T-helper 17 cell (primary cell): ENCODE measurements around the gene CDH16. TPM values are rescaled to one million over a fixed set of nuclear protein-coding genes. Genes with fewer than 3 reads are reported as not detected.

Source experiments
- ATAC-seq: fragments of 150-1000 bp; cut with Tn5 transposase; 2 replicates; pipeline ENCODE4 v1.10.0; 2021; ENCODE audit warnings: mild to moderate bottlenecking, moderate library complexity
- DNase-seq, 3 donors: peaks; one replicate each; pipeline versions ENCODE4 v3.0.0 to v3.0.0-alpha.2; 2020 to 2021
- H3K9me3 ChIP-seq: one replicate; pipeline ENCODE4 v1.7.0; 2013; ENCODE audit warnings: low read length, mild to moderate bottlenecking; ENCODE audit not compliant: control insufficient read depth, poor library complexity, severe bottlenecking
- H3K27ac Mint-ChIP-seq: one replicate; pipeline ENCODE4 v1.8.0; 2022; ENCODE audit warnings: mild to moderate bottlenecking, moderate library complexity, mixed read lengths
- H3K27me3 Mint-ChIP-seq: one replicate; pipeline ENCODE4 v1.8.0; 2022; ENCODE audit warnings: mixed read lengths
- H3K36me3 Mint-ChIP-seq: one replicate; pipeline ENCODE4 v1.8.0; 2022; ENCODE audit warnings: low read depth, mixed read lengths
- H3K4me1 Mint-ChIP-seq: one replicate; pipeline ENCODE4 v1.8.0; 2022; ENCODE audit warnings: mild to moderate bottlenecking, mixed read lengths
- H3K4me3 Mint-ChIP-seq: one replicate; pipeline ENCODE4 v1.8.0; 2022; ENCODE audit warnings: mild to moderate bottlenecking, moderate library complexity, mixed read lengths
- total RNA-seq, 4 donors: library from RNA in 2 of 4; stranded (reverse) in 2 of 4; gene quantifications; one replicate each; pipeline ENCODE4 v1.2.3 and lab custom pipeline; 2022 to 2026

Gene CDH16
- total RNA-seq, 2 donors from 2014 or later = not detected

- no peak overlapping the region for H3K4me3 Mint-ChIP-seq
- H3K27ac Mint-ChIP-seq = no peak overlapping the region
- ATAC-seq = no peak
- peaks cover 4% of the 10 kb centered on the region for H3K27me3 Mint-ChIP-seq
- H3K9me3 ChIP-seq = no peaks in the 10 kb centered on the region
- H3K36me3 Mint-ChIP-seq = no peaks in the 10 kb centered on the region
- DNase-seq = no peak
- peaks cover 8% of the 10 kb centered on the region for H3K4me1 Mint-ChIP-seq
These were observed 9.7 kb downstream of the CDH16 start for GRCh38 chr16:66908762-66909559.

DNA sequence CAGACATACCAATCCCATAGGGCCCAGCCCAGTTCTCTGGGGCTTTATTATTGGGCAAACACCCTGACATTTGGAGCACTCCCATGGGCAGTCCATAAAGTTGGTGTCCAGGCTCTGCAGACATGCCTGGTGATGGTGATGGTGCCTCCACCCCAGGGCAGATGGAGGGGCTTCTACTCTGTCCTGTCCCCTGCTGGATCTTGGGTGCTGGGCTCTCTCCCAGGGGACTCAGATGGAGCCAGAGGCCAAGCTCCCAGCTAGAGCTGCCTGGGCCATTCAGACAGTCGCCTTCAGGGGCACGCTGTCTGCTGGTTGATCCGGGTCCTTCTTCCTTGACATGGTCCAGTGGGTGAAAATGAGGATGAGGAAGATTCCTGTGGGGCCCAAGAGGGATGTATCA, 10.6 kb downstream of the CDH16 start:
- H3K9me3 ChIP-seq = no peaks in the 10 kb centered on the region
- Mint-ChIP-seq H3K27me3 (peaks cover 4% of the 10 kb centered on the region), H3K27ac (peak overlapping the region; percentile 76), H3K4me1 (peaks cover 8% of the 10 kb centered on the region), H3K4me3 (no peak overlapping the region), H3K36me3 (no peaks in the 10 kb centered on the region)
- ATAC-seq (no peak), DNase-seq (no peak)

- peaks cover 4% of the 10 kb centered on the region for H3K27me3 Mint-ChIP-seq
- ATAC-seq (no peak), DNase-seq (no peak)
- H3K36me3 Mint-ChIP-seq = no peaks in the 10 kb centered on the region
- H3K4me3 Mint-ChIP-seq = no peak overlapping the region
- H3K9me3 ChIP-seq = no peaks in the 10 kb centered on the region
- peaks cover 8% of the 10 kb centered on the region for H3K4me1 Mint-ChIP-seq
- H3K27ac Mint-ChIP-seq = peak overlapping the region; percentile 76
These were observed 11.5 kb downstream of the CDH16 start for GRCh38 chr16:66906916-66907836.

DNA sequence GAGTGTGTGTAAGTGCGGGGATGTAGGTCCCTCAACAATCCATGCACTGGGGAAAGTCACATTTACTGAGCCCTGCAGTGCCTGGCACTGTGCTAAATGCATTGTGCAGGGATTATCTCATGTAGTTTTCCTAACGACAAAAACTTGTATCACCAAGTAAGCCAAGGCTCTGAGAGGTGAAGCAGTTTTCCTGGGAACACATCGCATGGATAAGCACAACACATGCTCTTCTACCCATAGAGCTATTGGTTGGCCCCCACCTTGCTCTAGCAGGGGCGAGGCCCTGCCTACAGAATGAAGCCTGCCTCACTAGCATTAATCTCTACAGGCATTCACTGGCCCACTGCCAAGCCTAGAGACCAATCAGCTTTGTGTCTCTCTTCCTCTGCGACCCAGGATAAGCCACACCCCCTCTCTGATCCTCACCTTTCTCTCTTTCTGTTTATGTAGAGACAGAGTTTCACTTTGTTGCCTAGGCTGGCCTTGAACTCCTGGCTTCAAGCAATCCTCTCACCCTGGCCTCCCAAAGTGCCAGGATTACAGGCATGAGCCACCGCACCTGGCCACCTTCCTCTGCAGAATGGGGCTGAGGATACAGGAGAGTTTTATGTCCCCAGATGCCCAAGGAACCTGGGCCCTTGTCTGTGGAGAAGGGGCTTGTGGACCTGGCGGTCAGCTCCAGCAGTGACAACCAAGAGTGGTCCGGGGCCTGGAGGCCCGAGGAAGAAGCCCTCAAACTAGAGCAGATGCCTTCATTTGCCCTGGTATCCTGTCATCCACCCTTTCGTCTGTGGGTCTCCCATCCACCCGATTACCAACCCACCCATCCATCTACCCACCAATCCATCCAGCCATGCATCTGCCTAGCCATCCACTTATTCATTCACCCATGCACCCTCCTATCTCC, 12.8 kb downstream of the CDH16 start:
- Mint-ChIP-seq H3K4me1 (peaks cover 8% of the 10 kb centered on the region), H3K27ac (no peak overlapping the region), H3K4me3 (no peak overlapping the region), H3K36me3 (no peaks in the 10 kb centered on the region), H3K27me3 (peaks cover 4% of the 10 kb centered on the region)
- DNase-seq (no peak), ATAC-seq (peak; percentile 51)
- H3K9me3 ChIP-seq = no peaks in the 10 kb centered on the region

GRCh38 chr16:66904846-66905632, 13.6 kb downstream of the CDH16 start:
- H3K27me3 Mint-ChIP-seq = peaks cover 4% of the 10 kb centered on the region
- H3K9me3 ChIP-seq = no peaks in the 10 kb centered on the region
- ATAC-seq = no peak
- H3K36me3 Mint-ChIP-seq = no peaks in the 10 kb centered on the region
- H3K27ac Mint-ChIP-seq = no peak overlapping the region
- DNase-seq = no peak
- H3K4me1 Mint-ChIP-seq = peaks cover 8% of the 10 kb centered on the region
- H3K4me3 Mint-ChIP-seq = no peak overlapping the region

DNA sequence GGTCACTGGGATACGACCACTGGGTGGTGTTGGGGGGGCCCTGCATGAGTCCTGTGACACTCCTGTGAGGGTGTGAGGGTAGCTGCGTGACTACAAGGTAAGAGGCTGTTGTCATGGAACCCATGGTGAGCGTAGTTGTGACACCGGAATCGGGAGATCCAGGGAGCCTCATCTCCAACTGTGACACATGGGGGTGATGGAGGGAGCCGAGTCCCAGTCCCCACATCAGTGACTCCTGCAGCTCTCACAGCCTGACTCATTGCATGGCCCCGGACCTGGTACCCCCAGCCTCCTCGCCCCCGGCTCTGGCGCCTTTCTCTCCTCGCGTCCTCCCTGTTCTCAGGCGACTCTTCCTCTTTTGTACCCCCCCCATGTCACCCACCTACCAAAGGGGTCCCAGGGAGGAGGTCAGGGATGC, 14.2 kb downstream of the CDH16 start:
- peaks cover 4% of the 10 kb centered on the region for H3K27me3 Mint-ChIP-seq
- H3K9me3 ChIP-seq = no peaks in the 10 kb centered on the region
- DNase-seq (no peak), ATAC-seq (no peak)
- H3K4me1 Mint-ChIP-seq = peaks cover 10% of the 10 kb centered on the region
- no peak overlapping the region for H3K27ac Mint-ChIP-seq
- H3K4me3 Mint-ChIP-seq = no peak overlapping the region
- no peaks in the 10 kb centered on the region for H3K36me3 Mint-ChIP-seq

- Mint-ChIP-seq H3K36me3 (no peaks in the 10 kb centered on the region), H3K27ac (no peak overlapping the region), H3K4me3 (no peak overlapping the region), H3K27me3 (peaks cover 4% of the 10 kb centered on the region), H3K4me1 (peaks cover 10% of the 10 kb centered on the region)
- DNase-seq (no peak), ATAC-seq (no peak)
- H3K9me3 ChIP-seq = no peaks in the 10 kb centered on the region
These were observed 14.9 kb downstream of the CDH16 start for GRCh38 chr16:66903544-66904427.

DNA sequence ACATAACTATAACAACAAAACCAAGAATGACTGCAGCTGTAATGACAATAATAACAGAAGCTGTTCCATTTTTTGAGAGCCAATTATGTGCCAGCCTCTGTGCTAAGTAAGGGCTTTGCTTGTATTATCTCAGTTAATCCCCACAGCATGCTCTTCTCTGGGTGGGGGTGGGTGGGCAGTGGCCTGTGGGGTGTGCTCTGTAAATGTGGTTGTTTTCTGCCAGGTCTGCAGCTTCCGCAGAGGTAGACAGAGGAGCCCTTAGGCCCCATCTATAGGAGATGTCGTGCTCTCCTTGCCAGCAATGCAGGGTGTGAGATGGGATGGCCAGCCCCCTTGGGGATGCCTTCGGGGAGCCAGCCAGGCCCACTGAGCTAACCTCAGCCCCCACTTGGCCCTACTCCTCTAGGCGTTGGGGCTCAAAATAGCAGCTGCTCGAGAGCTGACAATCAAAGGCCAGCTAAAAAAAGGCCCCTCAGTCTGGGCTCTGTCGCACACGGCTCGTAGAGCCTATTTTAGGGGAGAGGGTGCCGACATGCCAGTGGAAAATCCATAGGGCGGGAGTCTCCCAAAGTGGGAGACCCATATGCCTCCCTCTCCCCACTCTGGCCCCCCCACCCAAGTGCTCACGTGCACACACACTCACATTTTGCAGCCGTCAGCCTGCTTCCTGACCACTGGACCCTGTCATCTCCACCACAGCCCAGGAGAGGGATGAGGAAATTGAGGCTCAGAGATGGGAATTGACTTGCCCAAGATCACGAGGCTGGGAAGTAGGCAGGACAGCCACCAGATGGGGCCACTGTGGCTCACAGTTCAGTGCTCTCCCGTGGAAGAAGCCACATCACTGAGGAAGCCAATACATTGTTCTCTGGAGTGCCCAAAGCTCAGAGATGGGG, 15.8 kb downstream of the CDH16 start:
- H3K36me3 Mint-ChIP-seq = no peaks in the 10 kb centered on the region
- no peak overlapping the region for H3K27ac Mint-ChIP-seq
- no peaks in the 10 kb centered on the region for H3K9me3 ChIP-seq
- no peak for ATAC-seq
- no peak for DNase-seq
- no peak overlapping the region for H3K4me3 Mint-ChIP-seq
- peaks cover 10% of the 10 kb centered on the region for H3K4me1 Mint-ChIP-seq
- H3K27me3 Mint-ChIP-seq = no peaks in the 10 kb centered on the region

- no peaks in the 10 kb centered on the region for H3K9me3 ChIP-seq
- Mint-ChIP-seq H3K4me3 (no peak overlapping the region), H3K36me3 (no peaks in the 10 kb centered on the region), H3K27me3 (no peaks in the 10 kb centered on the region), H3K4me1 (peaks cover 12% of the 10 kb centered on the region), H3K27ac (no peak overlapping the region)
- no peak for DNase-seq
- no peak for ATAC-seq
These were observed 17.1 kb downstream of the CDH16 start for GRCh38 chr16:66901626-66902025.

DNA sequence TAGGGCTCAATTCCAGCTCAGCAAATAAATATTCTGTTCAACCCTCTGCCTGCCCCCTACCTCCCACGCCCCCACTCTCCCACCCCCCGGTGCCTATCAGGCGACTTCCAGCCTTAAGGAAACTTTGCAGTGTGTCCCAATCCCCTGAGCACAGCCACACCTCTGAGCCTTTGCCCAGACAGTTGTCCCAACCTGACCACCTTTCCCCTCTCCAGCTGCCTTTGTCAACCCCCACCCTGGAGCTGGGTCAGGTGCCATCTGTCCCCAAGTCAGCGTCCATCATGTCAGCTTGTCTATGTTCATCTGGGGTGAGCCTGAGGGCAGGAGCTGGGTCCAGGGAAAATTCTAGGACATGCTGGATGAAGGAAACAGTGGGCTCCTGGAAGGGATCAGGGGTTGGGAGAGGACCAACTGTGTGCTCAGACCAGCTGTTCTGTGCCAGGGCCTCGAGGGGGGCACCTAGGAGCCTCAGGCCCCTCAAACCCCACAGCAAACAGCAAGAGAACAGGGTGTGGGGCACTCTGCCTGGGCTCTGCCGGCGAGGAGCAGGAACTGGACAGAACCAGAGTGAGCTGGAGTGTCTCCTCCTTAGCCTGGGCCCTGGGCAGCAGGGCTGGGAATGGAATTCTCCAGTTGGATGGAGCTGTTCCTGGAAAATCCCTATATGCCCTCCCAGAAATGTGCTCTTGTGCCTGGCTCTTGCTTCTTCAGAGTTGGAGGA, 17.8 kb downstream of the CDH16 start:
- no peak overlapping the region for H3K4me3 Mint-ChIP-seq
- ATAC-seq = no peak
- no peaks in the 10 kb centered on the region for H3K27me3 Mint-ChIP-seq
- no peak for DNase-seq
- peaks cover 6% of the 10 kb centered on the region for H3K4me1 Mint-ChIP-seq
- no peak overlapping the region for H3K27ac Mint-ChIP-seq
- no peaks in the 10 kb centered on the region for H3K36me3 Mint-ChIP-seq
- no peaks in the 10 kb centered on the region for H3K9me3 ChIP-seq
